Smooth muscle cell of bladder (primary cell): ENCODE measurements around the gene TAF11L8. TPM values are rescaled to one million over a fixed set of nuclear protein-coding genes. Genes with fewer than 3 reads are reported as not detected.

Experiments used
- total RNA-seq: library from RNA; depleted of rRNA; stranded (reverse); fragments of >200 nt; gene quantifications from 2 replicates; pipeline ENCODE4 v1.2.3, GENCODE V29; 2014

The TAF11L8 gene
- total RNA-seq, result not detected in 2 replicates

GRCh38 chr5:17590860-17591259 is at the start of gene TAF11L8:
TAF11L8 (minus strand) TSS chr5:17590960.

DNA sequence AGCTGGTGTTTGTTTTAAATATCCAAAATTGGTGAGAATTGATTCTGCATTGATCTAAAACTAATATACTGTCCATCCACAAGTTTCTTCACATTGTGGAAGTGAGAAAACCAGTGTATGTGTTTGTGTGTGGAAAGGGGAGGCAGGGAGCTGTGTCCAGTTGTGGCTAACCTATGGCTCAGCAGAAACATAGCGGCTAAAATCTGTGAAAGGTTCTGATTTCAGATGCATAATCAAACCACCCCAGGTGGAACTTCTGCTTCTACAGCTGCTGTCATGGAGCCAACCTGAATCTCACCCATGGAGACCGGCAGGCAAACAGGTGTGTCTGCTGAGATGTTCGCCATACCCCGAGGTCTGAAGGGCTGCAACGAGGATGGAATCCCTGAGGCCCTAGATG is 43.4 kb upstream of the TAF11L8 start, which contains the start of gene TAF11L14:
TSS of gene TAF11L14 (plus strand) at position 301 of the 400 bp plus-strand sequence.

DNA sequence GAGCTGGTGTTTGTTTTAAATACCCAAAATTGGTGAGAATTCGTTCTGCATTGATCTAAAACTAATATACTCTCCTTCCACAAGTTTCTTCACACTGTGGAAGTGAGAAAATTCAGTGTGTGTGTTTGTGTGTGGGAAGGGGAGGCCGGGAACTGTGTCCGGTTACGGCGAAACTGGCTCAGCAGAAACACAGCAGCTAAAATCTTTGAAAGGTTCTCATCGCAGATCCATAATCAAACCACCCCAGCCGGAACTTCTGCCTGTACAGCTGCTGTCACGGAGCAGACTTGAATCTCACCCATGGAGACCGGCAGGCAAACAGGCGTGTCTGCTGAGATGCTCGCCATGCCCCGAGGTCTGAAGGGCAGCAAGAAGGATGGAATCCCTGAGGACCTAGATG is 41.0 kb upstream of the TAF11L8 start, which contains the start of gene TAF11L13:
TSS of gene TAF11L13 (plus strand) at position 301 of the 400 bp plus-strand sequence.

GRCh38 chr5:17610092-17610491 is 19.3 kb upstream of the TAF11L8 start, which contains the start of gene TAF11L12:
TAF11L12 (plus strand) TSS chr5:17610392.

GRCh38 chr5:17603880-17604279 is 13.1 kb upstream of the TAF11L8 start, which contains the start of gene TAF11L11:
TAF11L11 (plus strand) TSS chr5:17604183.

DNA sequence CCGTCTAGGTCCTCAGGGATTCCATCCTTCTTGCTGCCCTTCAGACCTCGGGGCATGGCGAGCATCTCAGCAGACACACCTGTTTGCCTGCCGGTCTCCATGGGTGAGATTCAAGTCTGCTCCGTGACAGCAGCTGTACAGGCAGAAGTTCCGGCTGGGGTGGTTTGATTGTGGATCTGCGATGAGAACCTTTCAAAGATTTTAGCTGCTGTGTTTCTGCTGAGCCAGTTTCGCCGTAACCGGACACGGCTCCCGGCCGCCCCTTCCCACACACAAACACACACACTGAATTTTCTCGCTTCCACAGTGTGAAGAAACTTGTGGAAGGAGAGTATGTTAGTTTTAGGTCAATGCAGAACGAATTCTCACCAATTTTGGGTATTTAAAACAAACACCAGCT is 7.0 kb upstream of the TAF11L8 start, which contains the start of gene TAF11L10:
TSS of gene TAF11L10 (minus strand) at position 101 of the 400 bp plus-strand sequence.

DNA sequence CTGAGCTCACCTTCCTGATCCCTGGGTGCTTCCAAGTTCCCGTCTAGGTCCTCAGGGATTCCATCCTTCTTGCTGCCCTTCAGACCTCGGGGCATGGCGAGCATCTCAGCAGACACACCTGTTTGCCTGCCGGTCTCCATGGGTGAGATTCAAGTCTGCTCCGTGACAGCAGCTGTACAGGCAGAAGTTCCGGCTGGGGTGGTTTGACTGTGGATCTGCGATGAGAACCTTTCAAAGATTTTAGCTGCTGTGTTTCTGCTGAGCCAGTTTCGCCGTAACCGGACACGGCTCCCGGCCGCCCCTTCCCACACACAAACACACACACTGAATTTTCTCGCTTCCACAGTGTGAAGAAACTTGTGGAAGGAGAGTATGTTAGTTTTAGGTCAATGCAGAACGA is 3.5 kb upstream of the TAF11L8 start, which contains the start of gene TAF11L9:
TSS of gene TAF11L9 (minus strand) at position 140 of the 400 bp plus-strand sequence.

GRCh38 chr5:17585658-17586057 is 5.1 kb downstream of the TAF11L8 start, which contains the start of gene TAF11L7:
TAF11L7 (minus strand) TSS chr5:17585758.

Other genes with a start within 250 kb of the TAF11L8 start
- not detected in 2 replicates for gene TAF11L2, start 92.7 kb downstream of the TAF11L8 start, total RNA-seq
- not detected in 2 replicates for gene TAF11L3, start 72.6 kb downstream of the TAF11L8 start, total RNA-seq
- gene TAF11L4, start 69.2 kb downstream of the TAF11L8 start, total RNA-seq, result not detected in 2 replicates
- gene TAF11L5, start 65.7 kb downstream of the TAF11L8 start, total RNA-seq, result not detected in 2 replicates
- not detected in 2 replicates for gene TAF11L6, start 62.3 kb downstream of the TAF11L8 start, total RNA-seq
- gene TAF11L7, start 5.2 kb downstream of the TAF11L8 start, total RNA-seq, result not detected in 2 replicates
- not detected in 2 replicates for gene TAF11L9, start 3.4 kb upstream of the TAF11L8 start, total RNA-seq
- not detected in 2 replicates for gene TAF11L10, start 6.9 kb upstream of the TAF11L8 start, total RNA-seq
- 0.14 and 0.18 TPM in 2 replicates for gene TAF11L11, start 13.2 kb upstream of the TAF11L8 start, total RNA-seq
- not detected in 2 replicates for gene TAF11L12, start 19.4 kb upstream of the TAF11L8 start, total RNA-seq
- gene TAF11L13, start 41.1 kb upstream of the TAF11L8 start, total RNA-seq, result not detected in 2 replicates
- not detected in 2 replicates for gene TAF11L14, start 43.5 kb upstream of the TAF11L8 start, total RNA-seq